Activated CD4-positive, CD25-positive, alpha-beta regulatory T cell treated with anti-CD3 and anti-CD28 coated beads, Interleukin-2, amount 50 U/mL, for 72 hours (primary cell): Measurements from ENCODE around the gene MDFI.

Experiments
- DNase-seq: peaks from one replicate; pipeline ENCODE4 v3.0.0; 2021

Gene MDFI, protein sequence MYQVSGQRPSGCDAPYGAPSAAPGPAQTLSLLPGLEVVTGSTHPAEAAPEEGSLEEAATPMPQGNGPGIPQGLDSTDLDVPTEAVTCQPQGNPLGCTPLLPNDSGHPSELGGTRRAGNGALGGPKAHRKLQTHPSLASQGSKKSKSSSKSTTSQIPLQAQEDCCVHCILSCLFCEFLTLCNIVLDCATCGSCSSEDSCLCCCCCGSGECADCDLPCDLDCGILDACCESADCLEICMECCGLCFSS

DNA sequence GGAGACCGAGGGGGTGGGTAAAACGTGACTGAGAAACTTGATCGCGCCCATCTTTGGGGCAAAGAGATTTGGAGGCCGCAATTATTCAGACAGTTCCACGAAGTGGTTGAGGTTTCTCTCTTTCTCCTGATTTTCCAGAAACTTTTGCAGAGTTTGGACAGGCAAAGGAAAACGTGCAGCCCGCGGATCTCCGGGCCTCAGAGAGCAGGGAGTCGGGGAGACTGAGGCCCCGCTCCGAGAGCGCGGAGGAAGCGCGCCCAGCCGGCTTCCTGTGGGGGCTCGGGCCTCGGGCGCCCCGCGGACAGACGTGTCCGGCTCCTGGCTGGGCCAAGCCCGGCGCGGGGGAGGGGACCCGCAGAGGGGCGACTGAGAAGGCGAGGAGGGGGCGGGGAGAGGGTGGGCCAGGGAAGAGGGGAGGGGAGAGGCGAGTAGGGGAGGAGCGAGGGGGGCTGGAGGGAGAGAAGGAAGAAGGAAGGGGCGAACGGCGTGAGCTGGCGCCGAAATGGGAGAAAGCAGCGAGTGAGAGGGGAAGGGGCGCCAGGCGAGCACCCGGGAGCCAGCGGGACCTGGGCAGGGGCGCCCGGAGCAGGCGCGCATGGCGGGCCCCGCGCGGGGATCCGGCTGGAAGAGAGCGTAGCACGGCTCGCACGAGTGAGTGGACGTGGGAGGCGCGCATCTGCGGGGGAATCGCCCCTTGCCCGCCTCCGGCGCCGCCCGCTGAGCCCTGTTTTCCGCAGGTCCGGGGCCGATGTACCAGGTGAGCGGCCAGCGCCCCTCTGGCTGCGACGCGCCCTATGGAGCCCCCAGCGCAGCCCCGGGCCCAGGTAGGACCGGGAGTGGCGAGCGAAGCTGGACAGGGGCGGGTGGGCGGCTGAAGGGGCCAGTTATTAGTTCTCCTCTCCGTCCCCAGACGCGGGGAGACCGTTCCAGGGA is at the start of gene MDFI:
MDFI (plus strand) TSS at position 467 of the 933 bp plus-strand sequence; CDS start at position 749, 282 bp downstream.
- no peak for DNase-seq

DNA sequence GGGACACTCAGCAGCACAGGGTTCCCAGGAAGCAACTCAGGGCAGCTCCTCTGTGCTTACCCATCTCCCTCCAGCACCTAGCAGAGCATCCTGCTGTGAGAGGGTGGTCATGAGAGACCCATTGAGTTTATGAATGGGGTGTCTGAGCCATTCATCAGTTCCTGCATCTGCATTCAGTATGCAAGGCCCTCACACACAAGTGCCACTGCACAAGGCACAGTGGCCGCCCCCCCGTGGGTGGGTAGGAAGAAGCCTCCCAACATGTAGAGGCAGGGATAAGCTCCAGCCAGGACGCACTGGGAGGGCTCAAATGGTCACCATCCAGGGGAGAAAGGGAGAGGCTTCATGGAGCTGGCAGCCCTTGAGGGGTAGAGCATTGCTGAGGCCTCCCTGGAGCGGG is 49.0 kb upstream of the MDFI start:
- DNase-seq = no peak

DNA sequence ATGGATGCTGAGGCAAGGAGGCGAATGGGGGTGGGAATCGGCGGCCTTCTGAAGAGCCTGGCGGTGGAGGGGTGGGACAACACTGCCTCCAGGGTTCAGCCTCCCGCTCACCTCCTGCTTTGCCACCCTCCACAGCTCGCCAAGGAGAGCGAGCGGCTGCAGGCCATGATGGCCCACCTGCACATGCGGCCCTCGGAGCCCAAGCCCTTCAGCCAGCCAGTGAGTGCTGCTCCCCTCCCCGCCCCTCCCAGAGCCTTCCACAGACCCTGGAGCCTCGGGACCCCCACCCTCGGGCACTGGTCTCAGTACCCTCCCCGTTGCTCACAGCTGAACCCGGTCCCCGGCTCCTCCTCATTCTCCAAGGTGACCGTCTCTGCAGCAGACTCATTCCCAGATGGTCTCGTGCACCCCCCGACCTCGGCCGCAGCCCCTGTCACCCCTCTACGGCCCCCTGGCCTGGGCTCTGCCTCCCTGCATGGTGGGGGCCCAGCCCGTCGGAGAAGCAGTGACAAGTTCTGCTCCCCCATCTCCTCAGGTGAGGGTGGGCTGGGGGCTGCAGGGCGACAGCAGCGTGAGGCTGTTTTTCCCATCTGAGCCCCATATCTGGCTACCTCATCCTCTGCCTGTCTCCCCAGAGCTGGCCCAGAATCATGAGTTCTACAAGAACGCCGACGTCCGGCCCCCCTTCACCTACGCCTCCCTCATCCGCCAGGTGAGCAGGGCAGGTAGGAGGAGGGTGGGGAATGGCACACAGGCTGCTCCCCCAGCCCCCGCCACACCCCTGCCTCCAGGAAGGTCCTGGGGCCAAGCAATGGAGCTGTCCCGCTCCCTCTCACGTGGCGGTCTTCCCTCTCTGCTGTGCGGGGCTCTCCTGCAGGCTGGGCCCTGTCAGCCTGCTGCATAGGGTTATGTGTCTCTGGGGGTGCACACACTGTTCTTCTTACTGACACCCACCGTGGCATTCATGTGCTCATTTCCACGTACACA is 48.3 kb upstream of the MDFI start:
- DNase-seq = no peak

DNA sequence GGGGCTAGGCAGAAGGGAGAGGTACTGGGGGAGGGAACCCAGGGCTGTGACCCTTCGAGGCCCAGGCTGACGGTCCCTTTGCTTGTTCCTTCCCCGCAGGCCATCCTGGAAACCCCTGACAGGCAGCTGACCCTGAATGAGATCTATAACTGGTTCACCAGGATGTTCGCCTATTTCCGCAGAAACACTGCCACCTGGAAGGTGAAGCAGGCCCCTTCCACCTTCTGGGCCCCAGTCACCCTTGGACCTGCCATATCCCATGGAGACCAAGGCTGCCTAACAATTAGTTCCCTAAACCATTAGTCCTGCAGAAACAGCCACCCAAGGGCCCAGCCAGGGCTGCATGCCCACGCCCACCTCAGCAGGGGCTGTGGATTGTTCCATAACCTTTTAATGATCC is 47.1 kb upstream of the MDFI start:
- no peak for DNase-seq

DNA sequence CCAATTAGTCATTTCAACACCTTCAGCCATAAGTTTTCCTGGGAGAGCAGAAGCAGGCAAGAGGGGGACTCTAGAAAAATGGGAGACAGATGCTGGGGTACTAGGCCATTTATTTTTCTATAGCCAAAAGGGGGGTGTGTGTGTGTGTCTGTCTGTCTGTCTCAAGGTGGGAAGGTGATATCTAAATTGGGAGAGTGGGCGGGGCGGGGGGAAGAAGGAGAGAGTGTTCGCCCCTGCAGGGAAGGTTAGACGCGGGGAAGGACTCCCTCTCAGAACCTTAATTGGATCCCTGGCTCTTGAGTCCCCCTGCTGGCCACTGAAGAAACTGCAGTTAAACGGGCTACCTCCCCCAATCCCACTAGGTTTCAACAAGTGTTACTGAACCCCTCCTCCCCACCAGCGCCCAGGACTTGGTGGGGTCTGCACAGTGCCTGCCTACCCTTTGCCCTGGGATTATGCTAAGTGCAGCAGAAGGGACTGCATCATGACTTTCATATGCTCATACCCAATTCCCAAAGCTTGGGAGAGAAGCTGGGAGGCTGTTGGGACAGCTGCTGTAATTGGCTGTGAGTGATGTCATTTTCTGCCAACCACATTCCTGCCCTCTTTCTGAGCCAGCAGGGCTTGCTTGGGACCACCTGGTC is 46.3 kb upstream of the MDFI start:
- DNase-seq = peak; percentile 81

DNA sequence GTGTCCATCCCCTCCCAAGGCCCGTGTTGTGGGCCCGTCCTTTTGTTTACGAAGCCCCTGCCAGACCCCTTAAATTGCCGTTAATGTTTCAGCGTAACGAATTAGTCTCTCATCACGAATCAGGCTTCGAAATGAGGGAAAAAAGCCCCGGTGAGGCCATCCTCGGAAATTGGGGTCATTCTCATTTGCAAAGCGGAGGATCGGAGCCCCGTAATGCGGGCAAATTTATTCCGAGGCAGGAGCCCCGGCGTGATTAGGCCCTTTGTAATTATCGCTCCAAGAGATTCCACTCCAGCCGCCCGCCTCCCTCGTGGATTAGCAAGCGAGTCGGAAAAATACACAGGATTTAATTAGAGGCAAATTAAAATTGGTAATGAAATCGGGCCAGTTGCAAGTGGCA is 44.9 kb upstream of the MDFI start:
- DNase-seq = no peak

DNA sequence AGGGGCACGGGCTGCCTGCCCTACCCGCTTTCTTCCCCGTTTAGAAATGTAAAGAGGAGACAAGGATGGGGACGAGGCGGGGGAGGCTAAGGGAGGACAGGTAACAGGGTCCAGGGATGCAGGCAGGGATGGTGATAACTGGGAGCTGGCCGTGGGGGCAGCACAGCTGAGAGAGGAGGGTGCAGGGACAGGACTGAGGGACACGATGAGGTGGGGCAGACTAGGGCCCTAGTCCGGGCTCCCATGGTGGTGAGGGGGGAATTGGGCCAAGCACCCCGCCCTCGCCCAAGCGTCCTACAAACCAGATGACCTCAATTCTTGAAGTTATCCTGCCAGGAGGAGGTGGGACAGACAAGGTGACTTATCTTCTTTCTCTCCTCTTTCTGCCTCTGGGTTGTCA is 44.4 kb upstream of the MDFI start:
- DNase-seq = no peak

DNA sequence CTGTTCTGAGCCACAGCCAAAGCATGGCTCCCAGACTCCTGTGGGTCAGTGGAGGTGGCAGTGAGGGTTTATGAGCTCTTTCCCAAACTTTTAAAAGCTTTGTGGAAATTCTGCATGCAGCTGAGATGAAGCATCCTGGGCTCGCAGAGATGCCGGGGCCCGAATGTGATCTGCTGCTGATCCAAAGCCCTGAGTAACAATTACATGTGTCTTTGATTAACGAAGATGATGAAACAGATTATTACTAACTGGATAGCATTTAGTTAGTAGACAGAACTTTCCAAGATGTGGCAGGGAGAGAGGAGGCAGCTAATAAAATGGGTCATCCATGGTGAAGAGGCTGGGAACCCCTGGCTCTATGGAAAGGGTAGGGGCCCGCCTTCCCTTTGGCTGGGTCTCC is 43.9 kb upstream of the MDFI start:
- DNase-seq = no peak

DNA sequence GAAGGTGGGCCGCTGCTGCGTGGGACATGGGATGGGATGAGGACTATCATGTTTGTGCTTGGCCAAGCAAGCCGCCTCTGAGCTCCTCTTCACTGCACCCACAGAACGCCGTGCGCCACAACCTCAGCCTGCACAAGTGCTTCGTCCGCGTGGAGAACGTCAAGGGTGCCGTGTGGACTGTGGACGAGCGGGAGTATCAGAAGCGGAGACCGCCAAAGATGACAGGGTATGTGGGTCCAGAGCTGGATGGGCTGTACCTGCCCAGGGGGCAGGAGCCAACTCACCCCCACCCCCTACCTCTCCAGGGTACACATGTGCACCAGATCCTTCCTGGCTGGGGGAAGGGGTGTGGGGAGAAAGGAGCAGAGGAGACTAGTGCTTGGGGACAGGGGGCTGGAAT is 43.5 kb upstream of the MDFI start:
- DNase-seq = no peak

DNA sequence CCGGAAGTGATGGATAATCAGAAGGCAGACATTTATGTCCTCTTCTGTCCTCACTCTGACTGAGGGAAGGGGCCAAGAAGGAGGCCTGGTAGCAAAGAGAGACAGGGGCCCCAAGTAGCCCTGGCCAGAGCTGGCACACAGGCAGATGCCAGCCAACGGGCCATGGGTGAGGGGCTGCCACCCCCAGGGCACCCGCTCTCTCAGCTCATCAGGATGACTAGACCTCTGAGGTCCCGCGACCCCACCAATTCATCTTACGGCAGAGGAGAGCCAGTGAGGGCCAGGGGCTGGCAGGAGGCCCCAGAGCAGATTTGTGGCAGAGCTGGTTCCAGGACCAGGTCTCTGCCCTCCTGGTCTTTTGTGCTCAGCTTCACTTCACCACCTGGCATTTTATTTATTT is 43.1 kb upstream of the MDFI start:
- DNase-seq = no peak

DNA sequence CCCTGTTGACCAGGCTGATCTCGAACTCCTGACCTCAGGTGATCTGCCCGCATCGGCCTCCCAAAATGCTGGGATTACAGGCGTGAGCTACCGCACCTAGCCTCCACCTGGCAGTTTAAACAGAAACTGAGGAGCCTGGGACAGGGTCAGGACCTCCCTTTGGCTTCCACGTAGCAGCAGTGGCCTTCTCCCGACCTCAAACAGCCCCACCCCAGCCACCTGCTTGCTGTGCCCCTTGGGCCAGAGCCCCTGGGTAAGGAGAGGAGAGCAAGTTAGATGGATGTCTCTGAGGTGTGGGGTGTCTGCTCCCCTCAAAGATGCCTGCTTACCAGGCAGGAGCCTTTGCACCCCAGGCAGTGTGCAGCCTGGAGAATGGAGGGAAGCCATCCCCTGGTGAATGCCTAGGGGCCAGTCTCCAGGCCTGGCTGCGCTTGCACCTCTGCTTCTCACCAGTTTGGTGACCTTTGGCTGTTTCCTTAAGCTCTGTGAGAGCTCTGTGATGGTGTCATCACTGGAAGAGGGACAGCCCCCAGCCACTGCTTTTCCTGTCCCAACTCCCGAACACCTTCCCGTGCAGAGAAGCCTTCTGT is 42.1 kb upstream of the MDFI start:
- DNase-seq = no peak

DNA sequence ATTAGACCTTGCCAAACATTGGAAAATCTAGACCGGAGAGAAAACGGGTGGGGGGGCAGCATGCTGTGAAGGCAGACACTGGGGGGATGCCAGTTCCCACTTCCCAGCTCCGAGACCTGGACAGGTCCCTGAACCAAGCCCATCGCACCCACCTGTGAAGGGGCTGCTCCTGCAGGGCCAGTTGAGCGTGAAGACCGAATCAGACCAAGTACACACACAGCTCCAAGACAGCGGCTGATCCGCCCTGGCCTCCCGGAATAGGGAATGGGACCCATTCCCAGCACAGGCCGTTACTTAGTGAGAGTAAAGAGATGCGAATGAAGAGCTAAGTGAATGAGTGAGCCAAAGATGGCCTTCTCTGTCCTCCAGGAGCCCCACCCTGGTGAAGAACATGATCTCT is 41.5 kb upstream of the MDFI start:
- DNase-seq = no peak

DNA sequence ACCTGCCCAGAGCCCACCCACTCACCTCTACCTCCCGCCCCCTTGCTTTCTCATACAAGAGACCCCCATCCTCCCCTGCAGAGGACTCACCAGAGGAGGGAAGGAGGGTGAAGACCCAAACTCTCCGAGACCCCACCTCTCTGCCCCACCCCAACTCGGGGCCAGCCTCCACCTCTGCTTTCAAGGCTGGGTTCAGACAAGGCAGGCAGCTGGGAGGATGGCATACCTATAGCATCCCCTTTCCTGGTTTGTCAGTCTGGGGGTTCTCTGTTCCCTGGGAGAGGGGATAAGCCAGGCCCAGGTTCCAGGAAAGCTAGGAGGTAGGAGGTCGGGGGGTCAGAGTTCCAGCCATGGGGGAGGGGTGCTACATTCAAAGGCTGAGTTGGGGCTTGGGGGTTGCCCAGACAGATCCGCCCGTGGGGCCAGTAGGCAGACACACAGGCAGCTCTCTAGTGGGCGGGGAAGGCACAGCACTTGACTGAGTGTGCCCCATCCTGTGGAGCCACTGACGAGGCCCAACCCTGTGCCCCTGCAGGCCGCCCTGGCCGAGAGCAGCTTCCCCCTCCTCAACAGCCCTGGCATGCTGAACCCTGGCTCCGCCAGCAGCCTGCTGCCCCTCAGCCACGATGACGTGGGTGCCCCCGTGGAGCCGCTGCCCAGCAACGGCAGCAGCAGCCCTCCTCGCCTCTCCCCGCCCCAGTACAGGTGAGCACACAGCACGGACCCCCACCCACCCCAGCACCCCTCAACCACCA is 40.8 kb upstream of the MDFI start:
- no peak for DNase-seq

DNA sequence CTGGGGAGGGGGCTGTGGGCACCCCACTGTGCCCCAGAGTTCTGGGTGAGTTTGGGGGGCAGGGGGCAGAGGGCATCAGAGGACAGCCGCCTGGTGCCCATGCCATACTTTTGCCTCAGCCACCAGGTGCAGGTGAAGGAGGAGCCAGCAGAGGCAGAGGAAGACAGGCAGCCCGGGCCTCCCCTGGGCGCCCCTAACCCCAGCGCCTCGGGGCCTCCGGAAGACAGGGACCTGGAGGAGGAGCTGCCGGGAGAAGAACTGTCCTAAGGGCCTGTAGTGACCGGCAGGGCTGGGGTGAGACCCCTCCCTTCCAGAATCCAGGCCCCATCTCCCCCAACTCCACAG is 39.6 kb upstream of the MDFI start:
- no peak for DNase-seq

DNA sequence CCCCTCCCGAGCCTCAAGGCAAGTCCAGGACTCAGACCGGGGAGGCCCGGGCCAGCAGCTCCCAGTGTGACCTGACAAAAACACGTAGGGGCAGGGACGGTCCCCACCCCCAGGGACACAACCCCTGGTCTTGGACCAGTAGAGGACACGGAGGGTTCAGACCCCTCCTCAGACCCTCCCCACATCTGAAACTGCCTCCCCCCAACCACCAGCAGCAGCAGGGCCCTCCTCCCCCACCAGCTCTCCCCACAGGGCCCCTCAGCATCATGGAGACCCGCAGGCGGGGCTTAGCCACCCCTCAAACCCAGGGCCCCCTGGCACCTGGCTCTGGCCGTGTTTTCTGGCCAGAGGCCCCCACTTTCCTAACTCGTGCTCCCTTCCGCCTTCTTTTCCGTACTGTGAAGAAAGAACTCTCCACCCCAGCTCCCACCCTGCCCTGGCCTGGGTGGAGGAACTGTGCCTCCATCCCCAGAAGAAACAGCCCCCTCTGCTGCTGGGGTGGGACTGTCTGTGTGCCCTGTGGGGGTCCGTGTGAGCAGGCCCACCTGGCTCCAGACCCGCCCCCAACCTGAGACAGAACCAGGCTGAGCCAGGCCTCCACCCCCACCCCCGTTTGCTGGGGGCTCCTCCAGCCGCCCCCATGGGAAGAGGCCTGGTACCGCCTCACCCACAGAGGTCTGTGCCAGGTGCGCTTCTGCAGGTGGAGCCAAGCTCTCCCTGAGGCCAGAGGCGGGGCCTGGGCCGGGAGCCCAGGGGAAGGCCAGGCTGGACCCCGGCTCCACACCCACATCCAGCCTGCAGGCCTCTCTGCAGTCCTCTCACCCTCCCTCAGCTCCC is 39.0 kb upstream of the MDFI start:
- DNase-seq = no peak

DNA sequence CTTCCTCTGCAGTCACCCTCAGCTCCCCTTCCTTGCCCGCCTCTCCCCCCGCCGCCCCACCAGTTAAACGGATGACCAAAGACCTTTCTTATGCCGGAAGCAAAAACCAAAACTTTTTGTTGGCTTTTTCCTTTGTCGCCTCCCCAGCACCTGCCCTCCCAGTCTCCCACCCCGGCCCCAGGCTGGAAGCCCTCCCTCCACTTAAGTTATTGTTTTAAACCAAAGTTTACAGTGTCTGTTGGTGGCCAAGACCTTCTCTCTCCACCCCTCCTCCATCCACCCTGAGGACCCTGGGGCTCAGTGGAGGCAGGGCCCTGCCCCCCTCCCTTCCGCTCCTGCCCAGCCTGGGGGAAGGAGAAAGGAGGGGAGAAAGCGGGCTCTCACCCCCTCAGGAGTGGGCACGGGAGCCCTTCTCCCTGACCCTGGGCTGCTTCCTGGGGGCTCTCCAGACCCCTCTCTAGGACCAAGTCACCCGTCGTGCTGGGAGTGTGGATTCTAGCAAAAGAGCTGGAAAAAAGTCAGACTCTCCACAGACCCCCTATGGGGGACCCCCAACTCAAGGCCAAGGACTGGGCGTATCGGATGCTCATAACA is 38.3 kb upstream of the MDFI start:
- no peak for DNase-seq

DNA sequence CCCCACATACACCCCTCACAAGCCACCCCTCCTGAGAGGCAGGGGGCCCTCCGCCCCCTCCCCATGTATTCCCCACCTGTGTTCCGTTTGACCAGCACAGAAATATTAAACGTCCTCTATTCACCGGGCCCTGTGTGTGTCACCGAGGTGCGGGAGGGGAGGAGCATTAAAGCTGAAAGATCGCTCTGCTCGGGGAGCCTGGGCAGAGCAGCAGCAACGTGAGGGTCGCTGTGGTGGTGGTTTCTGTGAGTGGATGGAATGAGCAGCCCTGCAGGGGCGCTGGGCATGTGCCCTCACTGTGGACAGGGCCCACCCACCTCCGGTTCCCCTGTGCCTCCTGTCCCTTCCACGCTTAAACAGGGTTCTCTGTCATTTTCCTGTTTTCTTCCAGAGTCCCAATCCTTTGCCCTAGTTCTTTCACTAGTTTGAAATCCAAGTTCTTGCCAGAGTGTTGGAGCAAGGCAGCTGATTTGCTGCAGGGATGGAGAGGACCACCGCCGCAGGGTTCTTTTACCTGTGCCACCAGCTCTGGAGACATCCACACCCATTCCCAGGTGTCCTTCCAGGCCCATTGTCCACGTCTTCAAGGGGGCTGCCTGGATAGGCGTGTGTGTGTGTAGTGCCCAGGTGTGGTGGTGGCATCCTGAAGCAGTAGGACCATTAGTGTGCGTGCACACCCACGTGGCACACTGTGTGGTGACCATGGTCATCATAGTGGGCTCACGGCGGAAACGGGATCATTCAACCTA is 37.6 kb upstream of the MDFI start:
- no peak for DNase-seq

DNA sequence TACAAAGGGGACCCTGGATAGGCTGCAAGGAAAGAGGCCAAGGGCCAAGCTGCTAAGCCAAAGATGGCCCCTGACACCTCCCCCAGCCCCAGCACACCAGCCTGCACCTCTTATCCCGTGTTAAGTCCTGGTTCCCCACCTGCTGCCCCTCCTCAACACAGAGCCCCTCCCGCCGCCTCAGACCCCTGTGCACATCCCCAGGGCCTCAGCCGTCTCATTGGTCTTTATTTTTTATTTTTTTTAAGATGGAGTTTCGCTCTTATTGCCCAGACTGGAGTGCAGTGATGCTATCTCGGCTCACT is 37.1 kb upstream of the MDFI start:
- no peak for DNase-seq

DNA sequence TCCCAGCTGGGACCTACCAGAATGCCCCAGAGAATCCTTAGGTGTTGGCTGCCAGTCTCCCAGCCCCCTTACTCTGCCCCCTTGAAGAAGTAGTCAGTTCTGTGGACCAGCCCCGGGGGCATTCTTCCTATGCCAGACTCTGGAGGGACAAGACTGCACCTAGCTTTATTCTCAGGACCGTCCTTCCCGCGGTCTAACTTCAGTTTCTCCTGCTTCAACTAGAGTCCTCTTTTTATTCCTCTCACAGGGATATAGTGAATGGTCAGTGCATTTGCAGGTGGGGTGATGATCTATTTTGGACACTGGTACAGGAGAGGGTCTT is 35.9 kb upstream of the MDFI start:
- no peak for DNase-seq
